NCI-H460 (cell line): ENCODE data around the gene PRR5. TPM values are rescaled to one million over a fixed set of nuclear protein-coding genes. Genes with fewer than 3 reads are reported as not detected.

Experiments
- DNase-seq: peaks from one replicate; pipeline ENCODE4 v3.0.0-alpha.2; 2016; ENCODE audit warnings: low read depth; ENCODE audit errors: extremely low read depth
- total RNA-seq: library from RNA; depleted of rRNA; stranded (reverse); fragments of >200 nt; shearing (Covaris generic); gene quantifications from 2 replicates; pipeline ENCODE4 v1.2.3, GENCODE V29; 2014

PRR5 gene
- total RNA-seq, 1 experiment from 2014 or later = 7.1 TPM

GRCh38 chr22:44750481-44750880 is 48.5 kb downstream of the PRR5 start:
- no peak for DNase-seq

GRCh38 chr22:44752285-44753188 is 50.5 kb downstream of the PRR5 start, which contains the start of gene ARHGAP8:
Gene ARHGAP8, plus strand, starts transcription at chr22:44752575. Its CDS starts 33,953 bp downstream, at chr22:44786528.
- DNase-seq = no peak

DNA sequence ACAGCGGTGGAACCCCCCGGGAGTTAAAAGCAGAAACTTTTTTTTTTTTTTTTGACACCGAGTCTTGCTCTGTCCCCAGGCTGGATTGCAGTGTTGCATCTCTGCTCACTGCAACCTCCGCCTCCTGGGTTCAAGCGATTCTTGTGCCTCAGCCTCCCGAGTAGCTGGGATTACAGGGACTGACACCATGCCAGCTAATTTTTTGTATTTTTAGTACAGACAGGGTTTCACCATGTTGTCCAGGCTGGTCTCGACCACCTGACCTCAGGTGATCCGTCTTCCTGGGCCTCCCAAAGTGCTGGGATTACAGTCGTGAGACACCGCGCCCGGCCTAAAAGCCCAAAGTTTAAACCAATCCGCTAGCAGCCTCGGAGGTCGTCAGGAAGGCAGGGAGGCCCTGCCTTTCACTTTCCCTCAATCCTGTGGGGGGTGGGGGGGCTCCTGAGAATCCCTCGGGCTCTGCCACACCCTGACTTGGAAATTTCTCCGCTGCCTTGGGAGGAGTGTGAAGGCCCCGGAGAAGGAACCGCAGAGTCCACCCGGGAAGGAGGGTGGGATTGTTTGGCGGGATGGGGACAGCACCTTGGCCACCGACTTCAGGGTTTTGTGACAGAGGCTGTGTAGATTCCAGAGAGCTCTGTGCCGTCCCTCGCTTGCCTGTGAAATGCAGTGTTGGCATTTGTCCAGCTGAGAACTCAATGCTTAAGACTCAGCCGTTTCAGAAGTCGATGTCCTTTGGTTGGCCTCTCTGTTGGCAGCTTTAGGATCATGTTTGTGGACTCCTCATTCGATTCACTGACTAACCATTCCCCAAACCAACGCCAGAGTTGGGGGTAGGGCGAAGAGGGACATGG is 51.4 kb downstream of the PRR5 start:
- no peak for DNase-seq

DNA sequence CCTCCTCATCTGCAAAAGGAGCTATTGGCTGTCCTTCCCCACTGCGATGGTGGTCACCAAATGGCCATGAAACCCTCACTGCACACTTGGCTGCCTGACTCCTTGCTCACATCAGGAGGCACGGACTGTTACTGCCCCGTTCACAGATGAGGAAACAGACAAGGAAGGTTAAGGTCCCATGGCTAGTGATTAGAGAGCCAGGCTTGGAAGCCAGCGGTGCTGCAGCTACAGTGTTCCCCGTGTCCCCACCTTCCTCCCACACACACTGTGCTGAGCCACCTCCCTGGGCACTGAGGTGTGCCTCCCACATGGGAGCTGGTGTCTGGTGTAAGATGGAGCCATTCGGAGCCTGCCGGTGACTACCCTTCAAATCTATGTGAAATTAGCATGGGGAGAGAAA is 53.0 kb downstream of the PRR5 start:
- DNase-seq = no peak

- no peak for DNase-seq
Measured at GRCh38 chr22:44755417-44755816, 53.4 kb downstream of the PRR5 start.

GRCh38 chr22:44755956-44756361 is 54.0 kb downstream of the PRR5 start:
- no peak for DNase-seq

GRCh38 chr22:44758344-44758973 is 56.5 kb downstream of the PRR5 start:
- DNase-seq = no peak

DNA sequence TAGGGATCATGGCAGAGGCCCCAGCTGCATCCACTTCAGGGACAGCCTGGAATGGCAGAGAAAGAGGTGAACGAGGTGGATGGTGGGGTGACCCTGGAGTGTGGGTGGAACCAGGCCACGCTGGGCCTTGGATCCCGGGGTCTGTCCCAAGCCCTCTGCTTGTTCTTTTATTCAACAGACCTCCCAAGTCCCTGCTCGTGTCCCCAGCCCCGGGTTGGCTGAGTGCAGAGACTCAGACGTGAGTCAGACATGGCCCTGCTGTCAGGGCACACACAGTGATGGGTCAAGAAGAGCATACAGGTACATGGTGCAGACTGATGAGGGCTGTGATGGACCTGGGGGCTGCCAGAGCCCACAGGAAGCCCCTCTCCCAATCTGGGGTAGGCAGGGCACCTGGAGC is 57.0 kb downstream of the PRR5 start:
- no peak for DNase-seq

GRCh38 chr22:44759430-44760310 is 57.7 kb downstream of the PRR5 start:
- no peak for DNase-seq

- DNase-seq = no peak
Measured at GRCh38 chr22:44760476-44760875, 58.5 kb downstream of the PRR5 start.

DNA sequence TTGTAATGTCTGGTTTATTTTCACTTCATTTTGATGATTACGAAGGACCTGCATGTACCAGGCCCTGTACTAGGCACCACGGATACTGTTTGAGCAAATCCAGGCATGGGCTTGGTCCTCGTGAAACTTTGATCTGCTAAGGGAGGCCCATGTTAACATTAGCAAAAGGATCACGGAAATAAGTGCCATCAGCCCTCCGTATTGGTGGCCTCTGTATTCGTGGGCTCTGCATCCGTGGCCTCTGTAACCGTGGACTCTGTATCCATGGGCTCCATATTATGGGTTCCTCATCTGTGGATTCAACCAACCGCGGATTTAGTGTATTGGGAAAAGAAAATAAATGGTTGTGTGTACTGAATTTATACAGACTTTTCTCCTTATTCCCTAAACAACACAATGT is 59.0 kb downstream of the PRR5 start:
- no peak for DNase-seq

- DNase-seq = no peak
Measured at GRCh38 chr22:44764373-44764772, 62.4 kb downstream of the PRR5 start.

DNA sequence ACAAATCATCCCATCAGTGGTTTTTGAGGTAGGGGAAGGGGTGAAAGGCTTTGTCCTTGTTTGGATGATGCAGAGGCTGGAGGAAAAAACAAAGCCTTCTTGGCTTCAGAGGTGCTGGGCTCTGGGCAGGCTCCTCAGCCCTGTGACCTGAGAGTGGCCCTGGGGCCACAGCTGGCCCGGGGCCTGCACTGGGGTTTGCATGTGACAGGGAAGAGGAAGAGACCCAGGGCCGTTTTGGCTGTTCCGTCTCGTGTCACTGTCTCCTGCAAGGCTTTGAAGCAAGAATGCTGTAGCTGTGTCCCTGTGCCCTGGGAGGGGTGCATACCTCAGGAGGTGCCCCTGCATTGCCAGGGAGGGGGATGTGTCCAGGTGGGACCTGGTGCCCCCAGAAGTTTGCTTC is 63.0 kb downstream of the PRR5 start:
- no peak for DNase-seq

DNA sequence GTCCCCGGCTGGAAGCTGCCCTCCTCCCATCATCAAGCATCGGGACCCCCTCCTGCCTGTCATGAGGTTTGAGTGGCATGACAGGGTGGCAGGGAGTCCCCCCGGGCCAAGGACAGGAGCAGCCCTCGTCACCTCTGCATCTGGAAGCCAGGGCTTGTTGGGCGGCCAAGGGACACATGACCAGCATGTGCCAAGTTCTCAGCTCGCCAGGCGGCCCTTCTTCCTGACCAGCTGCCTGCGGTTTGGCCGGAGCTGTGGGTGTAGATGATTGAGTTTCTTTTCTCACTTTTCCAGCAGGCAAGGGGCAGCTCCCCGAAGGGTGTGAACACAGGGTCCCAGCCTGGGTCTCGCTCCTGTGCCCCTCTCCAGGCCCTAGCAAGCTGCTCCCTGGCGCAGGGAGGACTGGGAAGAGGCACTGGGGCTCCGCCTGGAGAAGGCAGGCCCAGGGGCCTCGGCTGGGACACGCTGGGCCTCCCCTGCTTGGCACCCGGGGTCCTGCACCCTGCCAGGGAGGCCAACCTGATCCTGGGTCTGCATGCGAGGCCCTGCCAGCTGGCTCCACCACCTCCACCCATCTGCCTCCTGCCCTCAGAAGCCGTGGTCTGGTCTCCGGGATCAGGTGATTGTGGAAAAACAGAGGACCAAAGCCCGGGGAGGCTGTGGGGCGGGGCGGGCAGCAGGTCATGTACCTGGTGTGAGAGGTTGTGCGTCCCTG is 63.7 kb downstream of the PRR5 start:
- DNase-seq = no peak

DNA sequence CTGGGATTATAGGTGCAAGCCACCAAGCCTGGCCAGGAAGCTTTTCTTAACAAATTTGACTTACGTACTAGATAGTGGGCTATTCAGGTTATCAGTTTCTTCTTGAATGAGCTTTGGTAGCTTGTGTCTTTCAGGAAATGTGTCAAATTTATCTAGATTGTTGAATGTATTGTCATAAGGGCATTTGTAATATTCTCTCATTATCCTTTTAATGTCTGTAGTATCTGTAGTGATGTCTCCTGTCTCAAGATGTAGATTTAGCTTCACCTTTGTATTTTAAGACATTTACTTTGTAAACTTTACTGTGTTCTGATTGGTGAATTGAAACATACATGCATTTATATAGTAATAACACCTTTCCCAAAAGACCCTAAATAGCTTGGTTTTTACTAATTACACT is 71.1 kb downstream of the PRR5 start:
- DNase-seq = no peak

- DNase-seq = no peak
Measured at GRCh38 chr22:44775862-44776261, 73.9 kb downstream of the PRR5 start.

DNA sequence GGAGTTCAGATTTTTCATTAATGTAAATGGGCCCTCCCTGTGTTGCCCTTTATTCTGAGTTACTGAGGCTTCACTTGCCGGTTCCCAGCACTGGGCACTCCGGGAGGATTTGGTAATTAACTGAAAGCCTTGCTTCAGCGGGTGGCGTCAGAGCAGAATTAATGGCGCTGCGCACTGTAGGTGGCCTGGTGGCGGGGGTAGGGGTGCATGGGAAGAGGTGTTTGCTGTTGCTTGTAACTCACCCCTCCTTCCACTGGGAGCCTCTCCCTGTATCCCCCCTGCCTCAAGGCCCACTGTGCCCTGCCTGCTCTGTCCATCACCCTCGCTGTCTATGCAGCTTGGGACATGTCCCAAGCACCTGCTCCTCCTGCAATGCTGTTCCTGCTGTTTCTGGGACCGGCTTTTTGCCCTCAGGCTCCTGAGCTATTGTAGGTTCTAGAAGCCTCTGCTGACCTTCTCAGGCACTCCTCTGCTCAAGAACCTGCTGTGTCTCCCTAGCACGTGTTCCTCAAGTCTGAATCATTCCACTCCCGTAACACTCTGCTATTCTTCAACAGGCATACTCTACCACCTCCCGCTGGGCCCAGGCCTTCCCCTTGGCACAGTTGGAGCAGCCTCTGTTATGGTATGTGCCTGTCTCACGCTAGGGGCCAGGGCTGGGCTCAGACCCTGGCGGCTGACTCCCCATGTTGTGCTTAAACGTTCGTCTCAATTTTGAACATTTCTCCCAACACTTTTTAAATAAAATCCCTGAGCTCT is 74.8 kb downstream of the PRR5 start:
- DNase-seq = no peak

DNA sequence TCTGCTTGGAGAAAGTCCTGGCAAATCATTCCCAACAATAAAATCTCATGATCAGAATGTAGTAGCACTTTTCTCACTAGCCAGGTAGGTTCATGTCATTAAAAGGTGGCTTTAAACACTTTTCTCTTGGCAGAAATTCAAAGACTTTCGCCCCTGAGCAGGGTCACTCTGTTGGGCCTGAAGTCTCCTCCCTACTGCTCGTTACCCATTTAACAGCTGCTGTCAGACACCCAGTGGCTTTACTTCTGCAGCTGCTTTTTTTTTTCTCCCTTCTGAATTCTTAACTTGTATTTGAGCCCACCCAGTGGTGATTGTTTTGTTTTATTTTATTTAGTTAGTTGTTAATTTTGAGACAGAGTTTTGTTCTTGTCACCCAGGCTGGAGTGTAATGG is 75.4 kb downstream of the PRR5 start:
- DNase-seq = no peak
